ENCODE measurements around the gene SLC40A1. TPM values are rescaled to one million over a fixed set of nuclear protein-coding genes. Genes with fewer than 3 reads are reported as not detected.

Gene SLC40A1
- total and polyA plus RNA-seq, 12 donors, result 84.1 to 3,561 (median 883) TPM

DNA sequence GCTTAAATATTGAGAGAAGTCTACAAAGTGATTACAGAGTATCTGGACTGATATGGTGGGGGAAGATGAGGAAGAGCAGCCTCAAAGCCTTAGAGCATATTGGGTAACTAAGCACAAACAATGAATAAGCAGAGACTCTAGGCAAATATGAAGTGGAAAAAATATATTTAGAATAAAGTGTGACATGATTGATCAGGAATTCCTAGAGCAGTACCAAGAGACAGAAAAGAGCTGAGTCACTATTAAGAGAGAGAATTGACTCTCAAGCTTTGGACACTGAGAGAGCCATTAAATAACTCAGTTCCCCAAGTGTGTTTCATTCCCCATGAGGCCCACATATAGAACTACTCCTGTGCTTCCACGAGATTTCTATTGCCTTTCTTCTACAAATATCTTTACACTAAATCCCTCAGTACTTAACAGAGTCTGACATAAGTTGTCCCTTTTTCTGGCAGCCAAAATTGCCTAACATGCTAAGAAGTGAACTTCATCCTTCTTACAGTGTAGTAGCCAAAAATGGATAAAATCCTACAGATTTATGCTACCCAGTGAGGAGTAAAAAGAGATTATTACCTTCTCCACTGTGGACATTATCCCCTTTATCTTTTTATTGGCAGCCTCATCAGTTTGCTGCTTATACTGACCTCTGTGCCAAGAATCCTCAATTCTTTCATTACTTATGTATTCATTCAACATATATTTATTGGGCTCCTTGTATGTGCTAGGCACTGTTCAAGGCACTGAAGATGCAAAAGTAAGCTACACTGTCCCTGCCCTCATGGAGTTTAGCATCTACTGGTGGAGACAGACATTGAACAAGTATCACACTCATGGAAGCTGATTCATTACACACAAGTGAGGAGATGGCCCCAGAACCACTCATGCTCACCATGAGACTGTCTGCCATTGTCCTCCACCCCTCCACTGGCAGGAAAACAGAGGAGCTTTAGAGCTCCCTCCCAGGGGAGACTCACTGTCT, 45.4 kb downstream of the SLC40A1 start:
- DNase-seq, result no peak
- Histone ChIP-seq H3K4me1 (replicated peaks in 1 of 2) (peaks cover 21 to 33% of the 10 kb centered on the region in 2 donors), H3K27me3 (no peaks in the 10 kb centered on the region), H3K27ac (peak overlapping the region in 4 of 5 donors; percentile 47 to 69 (median 56)), H3K4me3 (no peak overlapping the region), H3K9me3 (replicated peaks in 1 of 3) (no peaks in the 10 kb centered on the region), H3K36me3 (replicated peaks in 1 of 2) (no peaks in the 10 kb centered on the region)
- 56 to 73% (median 68%) methylated on average over 1 of the region's 1 CpG for WGBS, 4 donors
- intact Hi-C loops (cut with DNase I), result no loop called here
- TF ChIP-seq, protein P1, sequence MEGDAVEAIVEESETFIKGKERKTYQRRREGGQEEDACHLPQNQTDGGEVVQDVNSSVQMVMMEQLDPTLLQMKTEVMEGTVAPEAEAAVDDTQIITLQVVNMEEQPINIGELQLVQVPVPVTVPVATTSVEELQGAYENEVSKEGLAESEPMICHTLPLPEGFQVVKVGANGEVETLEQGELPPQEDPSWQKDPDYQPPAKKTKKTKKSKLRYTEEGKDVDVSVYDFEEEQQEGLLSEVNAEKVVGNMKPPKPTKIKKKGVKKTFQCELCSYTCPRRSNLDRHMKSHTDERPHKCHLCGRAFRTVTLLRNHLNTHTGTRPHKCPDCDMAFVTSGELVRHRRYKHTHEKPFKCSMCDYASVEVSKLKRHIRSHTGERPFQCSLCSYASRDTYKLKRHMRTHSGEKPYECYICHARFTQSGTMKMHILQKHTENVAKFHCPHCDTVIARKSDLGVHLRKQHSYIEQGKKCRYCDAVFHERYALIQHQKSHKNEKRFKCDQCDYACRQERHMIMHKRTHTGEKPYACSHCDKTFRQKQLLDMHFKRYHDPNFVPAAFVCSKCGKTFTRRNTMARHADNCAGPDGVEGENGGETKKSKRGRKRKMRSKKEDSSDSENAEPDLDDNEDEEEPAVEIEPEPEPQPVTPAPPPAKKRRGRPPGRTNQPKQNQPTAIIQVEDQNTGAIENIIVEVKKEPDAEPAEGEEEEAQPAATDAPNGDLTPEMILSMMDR (IDR thresholded peaks at IDR 0.05), result no peak
- no peak for TF ChIP-seq POLR2A (IDR thresholded peaks at IDR 0.05)

GRCh38 chr2:189533288-189534035, 47.1 kb downstream of the SLC40A1 start:
- no peaks in the 10 kb centered on the region for H3K36me3 ChIP-seq (replicated peaks in 1 of 2)
- H3K9me3 ChIP-seq (replicated peaks in 1 of 3), result no peaks in the 10 kb centered on the region
- no peaks in the 10 kb centered on the region for H3K27me3 ChIP-seq
- H3K4me3 ChIP-seq, result no peak overlapping the region
- H3K27ac ChIP-seq, result peak overlapping the region in 3 of 5 donors; percentile 16 to 47 (median 45)
- H3K4me1 ChIP-seq (replicated peaks in 1 of 2), result peaks cover 21 to 33% of the 10 kb centered on the region in 2 donors
- 65 to 76% (median 69%) methylated on average over 6 of the region's 6 CpGs for WGBS, 4 donors
- TF ChIP-seq, protein P1 (IDR thresholded peaks at IDR 0.05), result no peak
- no peak for TF ChIP-seq POLR2A (IDR thresholded peaks at IDR 0.05)
- intact Hi-C loops (cut with DNase I), result no loop called here
- no peak for DNase-seq

DNA sequence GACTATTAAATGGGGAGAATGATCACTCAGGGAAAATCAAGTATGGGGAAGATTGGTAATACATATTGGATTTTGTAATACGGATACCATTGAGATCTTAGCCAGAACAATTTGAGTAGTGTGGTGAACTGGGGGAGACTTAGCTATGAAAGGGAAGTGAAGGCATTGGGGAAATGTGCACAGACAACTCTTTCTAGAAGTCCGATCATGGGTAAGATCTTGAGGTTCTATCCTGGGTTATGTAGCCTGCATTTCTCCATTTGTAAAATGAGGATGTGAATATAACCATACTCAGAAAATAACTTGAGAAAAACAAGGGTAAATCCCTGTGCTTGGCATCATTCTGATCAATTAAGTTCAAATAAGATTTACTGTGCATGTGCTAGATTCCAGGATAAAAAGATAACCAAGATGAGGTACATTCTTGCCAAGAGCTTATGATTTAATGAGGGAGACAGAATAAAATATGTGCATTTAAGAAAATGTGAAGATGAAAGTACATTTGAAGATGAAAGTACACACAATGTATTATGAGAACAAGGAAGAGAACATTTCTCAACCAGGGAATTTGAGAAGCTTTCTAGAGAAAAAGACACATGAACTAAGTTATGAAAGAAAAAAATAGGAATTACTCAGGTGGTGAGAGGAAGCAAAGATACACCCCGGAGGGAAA, 49.5 kb downstream of the SLC40A1 start:
- WGBS, 4 donors, result 72 to 80% (median 76%) methylated on average over 3 of the region's 3 CpGs
- H3K36me3 ChIP-seq (replicated peaks in 1 of 2), result no peaks in the 10 kb centered on the region
- DNase-seq, result no peak
- H3K27me3 ChIP-seq, result no peaks in the 10 kb centered on the region
- intact Hi-C loops (cut with DNase I), result no loop called here
- H3K4me3 ChIP-seq, result no peak overlapping the region
- no peaks in the 10 kb centered on the region for H3K9me3 ChIP-seq (replicated peaks in 1 of 3)
- peak overlapping the region in 2 of 5 donors; percentile 19 to 51 for H3K27ac ChIP-seq
- TF ChIP-seq POLR2A (IDR thresholded peaks at IDR 0.05), result no peak
- TF ChIP-seq, protein P1 (IDR thresholded peaks at IDR 0.05), result no peak
- H3K4me1 ChIP-seq (replicated peaks in 1 of 2), result peaks cover 29 to 39% of the 10 kb centered on the region in 2 donors

DNA sequence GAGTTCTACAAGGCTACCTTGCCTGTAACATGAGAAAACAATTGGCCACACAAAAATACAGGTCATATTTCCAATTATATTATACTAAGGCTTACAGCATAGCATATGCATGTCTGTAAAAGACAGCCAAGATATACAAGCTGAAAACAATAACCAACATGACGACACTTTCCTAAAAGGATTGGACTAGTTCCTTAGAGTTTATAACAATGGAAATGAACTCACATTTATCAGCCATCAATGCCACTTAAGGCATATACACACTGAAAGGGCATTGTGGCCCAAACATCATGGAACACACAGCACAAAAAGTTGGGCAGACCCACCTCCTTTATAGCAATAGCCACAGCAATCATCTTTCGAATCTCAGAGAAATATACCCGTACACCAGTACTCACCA, 52.0 kb downstream of the SLC40A1 start:
- intact Hi-C loops (cut with DNase I), result no loop called here
- no peaks in the 10 kb centered on the region for H3K27me3 ChIP-seq
- DNase-seq, result no peak
- no peaks in the 10 kb centered on the region for H3K9me3 ChIP-seq (replicated peaks in 1 of 3)
- H3K36me3 ChIP-seq (replicated peaks in 1 of 2), result no peaks in the 10 kb centered on the region
- no peak overlapping the region for H3K27ac ChIP-seq
- peaks cover 16 to 20% of the 10 kb centered on the region in 2 donors for H3K4me1 ChIP-seq (replicated peaks in 1 of 2)
- TF ChIP-seq POLR2A (IDR thresholded peaks at IDR 0.05), result no peak
- TF ChIP-seq, protein P1 (IDR thresholded peaks at IDR 0.05), result no peak
- 94 to 99% (median 95%) methylated on average over 3 of the region's 3 CpGs for WGBS, 4 donors
- H3K4me3 ChIP-seq, result no peak overlapping the region
